Neuronal stem cell (in vitro differentiated cells): ENCODE results near the gene NOXO1.

Experiments used
- DNase-seq: peaks from one replicate; pipeline ENCODE4 v3.0.0-alpha.2; 2013; ENCODE audit warnings: low spot score
- H2AFZ ChIP-seq: one replicate; pipeline ENCODE4 v1.6.1; 2013; ENCODE audit warnings: mild to moderate bottlenecking, low read length, inconsistent platforms
- H2AK5ac ChIP-seq: 2 replicates; pipeline ENCODE4 v1.6.1; 2013; ENCODE audit warnings: low read depth, mild to moderate bottlenecking, inconsistent platforms, low read length, moderate library complexity, mixed read lengths
- H2BK120ac ChIP-seq: 2 replicates; pipeline ENCODE4 v1.6.1; 2013; ENCODE audit warnings: low read depth, mild to moderate bottlenecking, inconsistent platforms, low read length, moderate library complexity, mixed read lengths
- H2BK12ac ChIP-seq: one replicate; pipeline ENCODE4 v1.6.1; 2013; ENCODE audit warnings: low read length, inconsistent platforms
- H2BK15ac ChIP-seq: 2 replicates; pipeline ENCODE4 v1.6.1; 2013; ENCODE audit warnings: mild to moderate bottlenecking, low read length, inconsistent platforms, mixed read lengths
- H2BK5ac ChIP-seq: one replicate; pipeline ENCODE4 v1.6.1; 2013; ENCODE audit warnings: inconsistent platforms, mild to moderate bottlenecking, low read length, moderate library complexity
- H3K14ac ChIP-seq: one replicate; pipeline ENCODE4 v1.6.1; 2013; ENCODE audit warnings: low read length, inconsistent platforms
- H3K18ac ChIP-seq: 2 replicates; pipeline ENCODE4 v1.6.1; 2013; ENCODE audit warnings: low read length, inconsistent platforms
- H3K23ac ChIP-seq: 2 replicates; pipeline ENCODE4 v1.6.1; 2013; ENCODE audit warnings: low read depth, mild to moderate bottlenecking, mixed read lengths, low read length, inconsistent platforms; ENCODE audit not compliant: poor library complexity
- H3K27ac ChIP-seq: replicated peaks from 3 replicates; pipeline ENCODE4 v1.5.1; 2013; ENCODE audit warnings: low read length, inconsistent platforms
- H3K27me3 ChIP-seq, 3 experiments: 2 replicates each; pipeline ENCODE4 v1.6.1; 2013; ENCODE audit warnings: low read length in 3 of 3, mild to moderate bottlenecking in 2 of 3, inconsistent platforms in 1 of 3, low read depth in 1 of 3, mixed read lengths in 1 of 3, moderate library complexity in 1 of 3; ENCODE audit not compliant: control insufficient read depth in 3 of 3, insufficient read depth in 3 of 3
- H3K36me3 ChIP-seq, 2 donors: replicated peaks in 1 of 2; 2 replicates each; pipeline ENCODE4 v1.6.1; 2013; ENCODE audit warnings: low read length in 2 of 2; ENCODE audit not compliant: control insufficient read depth in 2 of 2, insufficient read depth in 2 of 2
- H3K4ac ChIP-seq: 2 replicates; pipeline ENCODE4 v1.6.1; 2013; ENCODE audit warnings: inconsistent platforms, mild to moderate bottlenecking, low read length, moderate library complexity
- H3K4me1 ChIP-seq, 2 donors: 1 replicate in 1 of 2; 2 replicates in 1 of 2; pipeline ENCODE4 v1.6.1; 2013; ENCODE audit warnings: low read length in 2 of 2, low read depth in 1 of 2; ENCODE audit not compliant: control insufficient read depth in 2 of 2, insufficient read depth in 1 of 2
- H3K4me2 ChIP-seq: one replicate; pipeline ENCODE4 v1.6.1; 2013; ENCODE audit warnings: mild to moderate bottlenecking, low read length, inconsistent platforms; ENCODE audit not compliant: insufficient read depth, poor library complexity, severe bottlenecking
- H3K4me3 ChIP-seq, 2 donors: 2 replicates each; pipeline ENCODE4 v1.5.1; 2013; ENCODE audit warnings: low read length in 2 of 2, mild to moderate bottlenecking in 2 of 2, inconsistent platforms in 1 of 2, moderate library complexity in 1 of 2
- H3K79me1 ChIP-seq: one replicate; pipeline ENCODE4 v1.6.1; 2013; ENCODE audit warnings: low read depth, mild to moderate bottlenecking, inconsistent platforms, low read length, moderate library complexity
- H3K9ac ChIP-seq: one replicate; pipeline ENCODE4 v1.6.1; 2013; ENCODE audit warnings: mild to moderate bottlenecking, low read depth, low read length, inconsistent platforms; ENCODE audit not compliant: poor library complexity
- H3K9me3 ChIP-seq, 2 donors: replicated peaks in 1 of 2; 2 replicates each; pipeline versions ENCODE3 to v1.6.1; 2013; ENCODE audit warnings: low read length in 2 of 2, mild to moderate bottlenecking in 2 of 2, inconsistent platforms in 1 of 2, low read depth in 1 of 2, mixed read lengths in 1 of 2, moderate library complexity in 1 of 2; ENCODE audit not compliant: control insufficient read depth in 2 of 2, insufficient read depth in 1 of 2
- H4K8ac ChIP-seq: one replicate; pipeline ENCODE4 v1.6.1; 2013; ENCODE audit warnings: low read depth, mild to moderate bottlenecking, inconsistent platforms, low read length, moderate library complexity
- H4K91ac ChIP-seq: one replicate; pipeline ENCODE4 v1.6.1; 2013; ENCODE audit warnings: low read length, low read depth, mild to moderate bottlenecking, inconsistent platforms; ENCODE audit not compliant: poor library complexity
- whole genome bisulfite sequencing, 2 donors: extraction: QIAGEN DNeasy Blood & Tissue Kit; methylation state at CpG; one replicate each; pipeline ENCODE4 v1.1.7; 2013; ENCODE audit warnings: missing lambda C conversion rate in 2 of 2, mixed read lengths in 1 of 2; ENCODE audit not compliant: insufficient read length in 2 of 2, insufficient replicate concordance in 1 of 2; ENCODE audit errors: extremely low coverage in 2 of 2; 5-methylcytosine and 5-hydroxymethylcytosine counted together

The NOXO1 gene

DNA sequence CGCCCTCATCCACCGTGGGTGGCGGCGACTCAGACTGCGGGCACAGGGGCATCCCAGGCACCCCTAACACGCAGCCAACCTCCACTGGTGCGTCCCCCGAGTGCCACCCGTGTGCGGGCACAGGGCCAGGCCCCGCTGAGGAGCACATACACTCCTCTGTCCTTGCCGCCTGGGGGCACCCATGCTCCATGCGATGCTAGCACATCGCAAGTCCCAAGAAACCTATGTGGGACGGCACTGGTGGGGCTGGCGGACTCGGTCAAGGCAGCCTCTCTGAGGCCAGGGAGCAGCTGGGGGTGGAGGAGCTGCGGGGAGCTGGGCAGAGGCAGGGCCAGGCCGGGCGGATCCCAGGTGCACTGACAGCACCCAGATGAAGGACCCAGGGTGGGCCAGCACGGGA, 24.4 kb upstream of the NOXO1 start:
- Histone ChIP-seq H3K14ac (no peak overlapping the region), H3K9me3 (no peaks in the 10 kb centered on the region), H3K4me3 (no peak overlapping the region), H3K9ac (peak overlapping the region; percentile 50), H2BK120ac (no peak overlapping the region), H3K27me3 (no peaks in the 10 kb centered on the region), H3K4ac (no peak overlapping the region), H3K27ac (no peak overlapping the region), H4K91ac (no peak overlapping the region), H3K4me2 (no peak overlapping the region), H3K4me1 (peaks cover 28 to 35% of the 10 kb centered on the region in 2 donors), H2BK15ac (no peak overlapping the region), H4K8ac (no peak overlapping the region), H3K18ac (no peak overlapping the region), H3K36me3 (peaks cover 27 to 50% of the 10 kb centered on the region in 2 donors), H2AFZ (no peak overlapping the region), H3K23ac (peak overlapping the region; percentile 93), H2BK5ac (peak overlapping the region; percentile 45), H3K79me1 (peaks cover 47% of the 10 kb centered on the region), H2BK12ac (no peak overlapping the region), H2AK5ac (no peak overlapping the region)
- no CpG with 5 or more reads among the region's 21 CpGs for WGBS, 2 donors
- DNase-seq: no peak

DNA sequence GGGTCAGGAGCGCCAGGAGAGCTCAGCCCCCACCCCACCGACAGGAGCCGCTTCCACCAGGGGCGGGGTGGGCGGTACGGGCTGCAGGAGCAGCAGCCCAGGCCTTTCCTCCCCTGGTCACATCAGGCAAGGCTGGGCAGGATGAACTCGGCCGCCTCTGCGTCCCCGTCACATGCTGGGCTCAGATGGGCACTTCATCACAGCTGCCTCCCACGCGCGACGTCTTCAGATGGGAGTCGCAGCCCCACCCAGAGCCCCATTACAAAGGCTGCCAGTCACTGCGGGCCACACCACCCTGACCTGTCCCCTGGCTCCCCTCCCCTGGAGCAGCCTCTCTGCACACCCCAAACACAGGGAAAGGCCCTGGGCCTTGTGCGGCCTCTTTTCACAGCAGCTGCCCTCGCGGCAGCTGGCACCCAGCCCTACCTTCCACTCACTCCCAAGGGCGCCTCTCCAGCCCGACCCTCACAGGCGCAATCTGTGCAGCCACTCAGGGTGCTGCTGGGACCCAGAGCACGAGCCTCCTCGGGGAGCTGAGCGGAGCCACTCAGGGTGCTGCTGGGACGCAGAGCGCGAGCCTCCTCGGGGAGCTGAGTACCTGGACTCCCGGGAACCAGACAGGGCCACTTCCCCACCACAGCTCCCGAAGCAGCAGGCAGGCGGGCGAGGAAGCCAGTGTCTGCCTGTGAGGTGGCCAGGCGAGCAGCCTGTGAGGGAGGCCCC, 23.7 kb upstream of the NOXO1 start:
- H2BK12ac ChIP-seq: peak overlapping the region; percentile 73
- peaks cover 48% of the 10 kb centered on the region for H3K79me1 ChIP-seq
- H2AFZ ChIP-seq: no peak overlapping the region
- H3K14ac ChIP-seq: peak overlapping the region; percentile 4
- peak overlapping the region; percentile 45 for H2BK5ac ChIP-seq
- H4K8ac ChIP-seq: peak overlapping the region; percentile 43
- no peak overlapping the region for H2BK120ac ChIP-seq
- H3K23ac ChIP-seq: peak overlapping the region; percentile 70
- H3K4me1 ChIP-seq: peaks cover 23 to 28% of the 10 kb centered on the region in 2 donors
- no peak for DNase-seq
- no peak overlapping the region for H4K91ac ChIP-seq
- peak overlapping the region; percentile 50 for H3K9ac ChIP-seq
- H3K36me3 ChIP-seq: peaks cover 32 to 56% of the 10 kb centered on the region in 2 donors
- peak overlapping the region; percentile 28 for H3K18ac ChIP-seq
- H3K4ac ChIP-seq: no peak overlapping the region
- H2AK5ac ChIP-seq: peak overlapping the region; percentile 1
- H3K4me2 ChIP-seq: peak overlapping the region; percentile 25
- H3K9me3 ChIP-seq: no peaks in the 10 kb centered on the region
- H2BK15ac ChIP-seq: peak overlapping the region; percentile 38
- H3K4me3 ChIP-seq: no peak overlapping the region
- no peaks in the 10 kb centered on the region for H3K27me3 ChIP-seq
- no CpG with 5 or more reads among the region's 34 CpGs for WGBS, 2 donors
- H3K27ac ChIP-seq: no peak overlapping the region

DNA sequence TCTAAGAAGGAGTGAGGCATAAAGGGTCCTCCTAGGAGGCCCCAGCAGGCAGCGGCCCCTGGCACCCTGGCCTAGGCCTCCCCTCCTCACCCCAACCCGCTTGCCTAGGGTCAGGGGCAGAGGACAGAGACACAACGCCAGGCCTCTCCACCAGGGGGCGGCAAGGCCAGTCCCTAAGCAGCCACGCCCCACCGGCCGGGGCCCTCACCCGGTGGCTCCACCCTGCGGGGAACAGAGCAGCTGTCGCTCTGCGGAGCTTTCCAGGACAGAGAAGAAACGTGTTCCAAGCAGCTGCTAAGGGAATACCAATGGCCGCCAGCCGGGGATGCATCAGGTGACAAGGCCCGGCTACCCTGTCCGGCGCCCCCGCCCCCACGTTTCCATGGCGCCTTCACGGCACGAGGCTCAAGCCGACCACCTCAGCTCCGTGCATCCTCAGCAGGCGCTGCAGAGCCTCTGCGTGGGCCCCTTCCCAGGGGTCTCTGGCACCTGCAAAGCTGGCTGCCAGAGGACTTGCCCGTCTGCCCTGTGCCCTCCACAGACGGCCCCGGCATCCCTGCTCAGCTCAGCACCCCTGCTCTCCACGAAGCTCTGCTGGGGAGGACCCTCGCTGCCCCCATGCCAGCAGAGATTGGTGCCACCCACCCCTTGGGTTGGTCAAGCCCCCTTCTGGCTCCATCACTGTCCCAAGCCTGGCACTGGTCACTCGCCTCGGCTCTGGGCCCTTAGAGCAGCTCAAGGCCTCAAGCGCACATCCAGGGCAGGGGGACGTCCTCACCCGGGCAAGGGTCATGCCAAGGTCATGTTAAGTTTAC, 22.8 kb upstream of the NOXO1 start:
- WGBS, 2 donors: no CpG with 5 or more reads among the region's 36 CpGs
- Histone ChIP-seq H3K4ac (no peak overlapping the region), H3K23ac (peak overlapping the region; percentile 70), H2BK5ac (peak overlapping the region; percentile 94), H4K91ac (peak overlapping the region; percentile 53), H3K14ac (peak overlapping the region; percentile 89), H3K9ac (peak overlapping the region; percentile 86), H2BK120ac (peak overlapping the region; percentile 97), H3K4me1 (peaks cover 23 to 28% of the 10 kb centered on the region in 2 donors), H3K27ac (peak overlapping the region; percentile 81), H2AFZ (peak overlapping the region; percentile 44), H3K27me3 (no peaks in the 10 kb centered on the region), H2BK15ac (peak overlapping the region; percentile 65), H3K4me2 (peak overlapping the region; percentile 67), H3K9me3 (no peaks in the 10 kb centered on the region), H3K4me3 (peak overlapping the region; percentile 8 to 43), H3K79me1 (peaks cover 49% of the 10 kb centered on the region), H2BK12ac (peak overlapping the region; percentile 58), H3K18ac (peak overlapping the region; percentile 95), H3K36me3 (peaks cover 36 to 66% of the 10 kb centered on the region in 2 donors), H4K8ac (no peak overlapping the region), H2AK5ac (peak overlapping the region; percentile 99)
- DNase-seq: peak; percentile 93
